Natural killer cell treated with Interleukin-12 subunit alpha and Interleukin-12 subunit beta and Interleukin-15 and Interleukin-18, amount 100 ng/mL, for 72 hours (primary cell): ENCODE measurements around the gene TBC1D22B. TPM values are rescaled to one million over a fixed set of nuclear protein-coding genes. Genes with fewer than 3 reads are reported as not detected.
"Not testable (repeated sequence)": the region's sequence is repeated elsewhere in the genome, so short reads cannot be mapped to it uniquely, and the experiment has no call there.

Experiments used
- ATAC-seq, 2 donors: fragments of 150-1000 bp; cut with Tn5 transposase in 1 of 2; sonication (Bioruptor Pico), chemical (Tn5 transposase) in 1 of 2; 2 replicates each; pipeline ENCODE4 v1.10.0; 2021
- DNase-seq: peaks from one replicate; pipeline ENCODE4 v3.0.0; 2022; ENCODE audit warnings: low spot score
- H3K27ac Mint-ChIP-seq, 2 donors: 1 replicate in 1 of 2; 2 replicates in 1 of 2; pipeline ENCODE4 v1.8.0; 2022; ENCODE audit warnings: mixed read lengths in 2 of 2, mild to moderate bottlenecking in 1 of 2, moderate library complexity in 1 of 2
- H3K27me3 Mint-ChIP-seq, 2 donors: 1 replicate in 1 of 2; 2 replicates in 1 of 2; pipeline ENCODE4 v1.8.0; 2022; ENCODE audit warnings: mixed read lengths in 2 of 2
- H3K36me3 Mint-ChIP-seq: one replicate; pipeline ENCODE4 v1.8.0; 2022; ENCODE audit warnings: mixed read lengths
- H3K4me1 Mint-ChIP-seq, 2 donors: 1 replicate in 1 of 2; 2 replicates in 1 of 2; pipeline ENCODE4 v1.8.0; 2022; ENCODE audit warnings: low read depth in 2 of 2, mixed read lengths in 2 of 2, mild to moderate bottlenecking in 1 of 2
- H3K4me3 Mint-ChIP-seq: one replicate; pipeline ENCODE4 v1.8.0; 2022; ENCODE audit warnings: mixed read lengths
- H3K9me3 Mint-ChIP-seq: 2 replicates; pipeline ENCODE4 v1.8.0; 2022; ENCODE audit warnings: mixed read lengths
- total RNA-seq, 2 donors: library from RNA; stranded (reverse); gene quantifications; one replicate each; pipeline ENCODE4 v1.2.3, GENCODE V29; 2022

The TBC1D22B gene
- total RNA-seq, 2 donors from 2014 or later: 27.3 to 37.8 TPM

GRCh38 chr6:37283671-37284151 lies 26.1 kb downstream of the TBC1D22B start:
- Mint-ChIP-seq H3K36me3 (peaks cover 31% of the 10 kb centered on the region), H3K9me3 (peaks cover 2% of the 10 kb centered on the region), H3K4me1 (peaks cover 20 to 28% of the 10 kb centered on the region in 2 donors), H3K27ac (no peak overlapping the region), H3K4me3 (no peak overlapping the region), H3K27me3 (no peaks in the 10 kb centered on the region)
- DNase-seq (no peak), ATAC-seq (no peak)

DNA sequence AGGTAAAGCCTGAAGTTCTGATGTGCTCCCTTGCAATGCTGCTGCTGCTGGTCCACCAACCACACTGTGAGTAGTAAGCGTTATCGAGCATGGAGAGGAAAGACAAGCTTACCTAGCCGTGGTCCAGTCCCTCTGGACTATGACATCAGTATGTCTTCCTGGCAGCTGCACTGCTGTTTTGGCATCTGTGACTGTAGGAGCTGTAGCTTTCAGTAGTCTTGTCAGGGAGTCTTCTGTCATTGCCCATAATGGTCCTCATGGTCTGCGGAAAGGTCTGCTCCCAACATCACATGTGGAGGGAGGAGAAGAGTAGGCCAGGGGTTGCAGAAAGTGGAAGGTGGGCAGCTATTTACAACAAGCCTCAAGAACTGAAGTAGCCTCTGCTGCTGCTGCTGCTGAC lies 27.2 kb downstream of the TBC1D22B start:
- ATAC-seq: no peak
- peaks cover 27% of the 10 kb centered on the region for H3K36me3 Mint-ChIP-seq
- H3K9me3 Mint-ChIP-seq: peaks cover 1% of the 10 kb centered on the region
- no peak for DNase-seq
- no peaks in the 10 kb centered on the region for H3K27me3 Mint-ChIP-seq
- H3K27ac Mint-ChIP-seq: no peak overlapping the region
- H3K4me3 Mint-ChIP-seq: no peak overlapping the region
- H3K4me1 Mint-ChIP-seq: peaks cover 21 to 29% of the 10 kb centered on the region in 2 donors

GRCh38 chr6:37285861-37286311 lies 28.3 kb downstream of the TBC1D22B start:
- no peak for ATAC-seq
- no peak overlapping the region for H3K4me3 Mint-ChIP-seq

DNA sequence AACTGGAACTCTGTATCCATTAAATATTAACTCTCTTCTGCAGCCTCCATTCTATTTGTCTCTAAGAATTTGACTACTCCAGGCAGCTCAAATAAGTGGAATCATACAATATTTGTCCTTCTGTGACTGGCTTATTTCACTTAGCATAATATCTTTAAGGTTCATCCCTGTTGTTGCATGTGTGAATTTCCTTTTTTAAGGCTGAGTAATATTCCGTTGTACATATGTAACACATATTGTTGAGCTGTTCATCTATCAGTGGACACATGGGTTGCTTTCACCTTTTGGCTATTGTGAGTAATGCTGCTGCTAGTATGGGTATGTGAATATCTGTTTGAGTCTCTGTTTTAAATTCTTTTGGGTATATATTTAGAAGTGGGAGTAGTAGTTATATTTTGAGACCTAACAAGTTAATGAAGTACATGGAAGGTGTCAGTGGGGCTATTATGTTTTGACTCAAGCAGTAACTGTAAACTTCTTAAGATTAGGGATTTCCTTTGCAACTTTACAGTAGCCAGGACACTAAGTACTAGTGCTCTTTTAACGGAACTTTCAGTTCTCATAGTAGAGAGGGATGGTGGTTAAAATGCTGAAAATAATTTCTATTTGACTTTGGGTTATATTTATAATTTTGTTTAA lies 30.1 kb downstream of the TBC1D22B start:
- Mint-ChIP-seq H3K4me1 (peaks cover 28 to 29% of the 10 kb centered on the region in 2 donors), H3K27ac (no peak overlapping the region), H3K4me3 (no peak overlapping the region), H3K36me3 (peaks cover 36% of the 10 kb centered on the region), H3K9me3 (no peaks in the 10 kb centered on the region), H3K27me3 (no peaks in the 10 kb centered on the region)
- DNase-seq (no peak), ATAC-seq (no peak)

More at GRCh38 chr6:37285861-37286311, 28.3 kb downstream of the TBC1D22B start:
- no peak for DNase-seq
- H3K9me3 Mint-ChIP-seq: no peaks in the 10 kb centered on the region
- H3K4me1 Mint-ChIP-seq: peaks cover 22% of the 10 kb centered on the region in 2 donors
- no peak overlapping the region for H3K27ac Mint-ChIP-seq
- H3K36me3 Mint-ChIP-seq: peaks cover 24% of the 10 kb centered on the region
- H3K27me3 Mint-ChIP-seq: no peaks in the 10 kb centered on the region

DNA sequence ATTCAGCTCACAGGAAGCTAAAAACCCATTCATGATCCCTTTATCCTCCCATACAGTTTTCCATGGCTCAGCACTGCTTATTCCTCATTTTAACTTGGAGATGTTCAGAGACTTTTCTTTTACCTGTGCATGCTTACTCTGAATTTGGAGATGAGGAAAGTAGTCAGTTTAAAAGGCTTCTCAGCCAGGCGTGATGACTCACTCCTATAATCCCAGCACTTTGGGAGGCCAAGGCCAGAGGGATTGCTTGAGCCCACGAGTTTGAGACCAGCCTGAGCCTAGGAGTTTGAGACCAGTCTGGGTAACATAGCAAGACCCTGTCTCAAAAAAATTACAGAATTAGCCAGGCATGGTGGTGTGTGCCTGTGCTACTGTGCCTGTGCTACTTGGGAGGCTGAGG lies 30.7 kb downstream of the TBC1D22B start:
- no peak overlapping the region for H3K4me3 Mint-ChIP-seq
- no peaks in the 10 kb centered on the region for H3K9me3 Mint-ChIP-seq
- no peak for DNase-seq
- no peak overlapping the region for H3K27ac Mint-ChIP-seq
- no peak for ATAC-seq
- peaks cover 28 to 29% of the 10 kb centered on the region in 2 donors for H3K4me1 Mint-ChIP-seq
- H3K36me3 Mint-ChIP-seq: peaks cover 31% of the 10 kb centered on the region
- H3K27me3 Mint-ChIP-seq: no peaks in the 10 kb centered on the region

- no peaks in the 10 kb centered on the region for H3K9me3 Mint-ChIP-seq
- peak; percentile 45 to 59 for ATAC-seq
- DNase-seq: no peak
- peak overlapping the region; percentile 23 to 46 for H3K27ac Mint-ChIP-seq
- peaks cover 27 to 33% of the 10 kb centered on the region in 2 donors for H3K4me1 Mint-ChIP-seq
- H3K36me3 Mint-ChIP-seq: peaks cover 34% of the 10 kb centered on the region
- H3K27me3 Mint-ChIP-seq: no peaks in the 10 kb centered on the region
- H3K4me3 Mint-ChIP-seq: no peak overlapping the region
Observed at GRCh38 chr6:37289931-37290330, 32.4 kb downstream of the TBC1D22B start.

DNA sequence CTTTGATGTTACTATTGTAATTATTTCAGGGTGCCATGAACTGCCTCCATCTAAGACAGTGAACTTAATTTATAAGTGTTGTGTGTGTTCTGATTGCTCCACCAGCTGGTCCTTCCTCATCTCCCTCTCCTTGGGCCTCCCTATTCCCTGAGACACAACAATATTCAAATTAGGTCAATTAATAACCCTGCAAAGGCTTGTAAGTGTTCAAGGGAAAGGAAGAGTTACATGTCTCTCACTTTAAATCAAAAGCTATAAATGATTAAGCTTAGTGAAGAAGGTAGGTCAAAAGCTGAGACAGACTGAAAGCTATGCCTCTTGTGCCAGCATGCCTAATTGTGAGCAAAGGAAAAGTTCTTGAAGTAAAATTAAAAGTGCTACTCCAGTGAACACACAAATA lies 35.9 kb downstream of the TBC1D22B start:
- Mint-ChIP-seq H3K4me1 (peaks cover 27 to 29% of the 10 kb centered on the region in 2 donors), H3K36me3 (peaks cover 36% of the 10 kb centered on the region), H3K4me3 (no peak overlapping the region), H3K27ac (peak overlapping the region in 1 of 2 donors; percentile 50), H3K9me3 (no peaks in the 10 kb centered on the region), H3K27me3 (no peaks in the 10 kb centered on the region)
- ATAC-seq: no peak
- DNase-seq: no peak

DNA sequence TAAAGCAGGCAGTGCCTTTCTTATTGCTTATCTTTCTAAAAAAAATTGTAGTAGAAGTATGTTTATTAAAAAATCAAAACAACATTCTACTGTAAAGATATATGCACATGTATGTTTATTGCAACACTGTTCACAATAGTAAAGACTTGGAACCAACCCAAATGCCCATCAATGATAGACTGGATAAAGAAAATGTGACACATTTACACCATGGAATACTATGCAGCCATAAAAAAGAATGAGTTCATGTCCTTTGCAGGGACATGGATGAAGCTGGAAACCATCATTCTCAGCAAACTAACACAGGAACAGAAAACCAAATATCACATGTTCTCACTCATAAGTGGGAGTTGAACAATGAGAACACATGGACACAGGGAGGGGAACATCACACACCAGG lies 40.1 kb downstream of the TBC1D22B start:
- H3K36me3 Mint-ChIP-seq: peaks cover 34% of the 10 kb centered on the region
- H3K9me3 Mint-ChIP-seq, H3K27me3 Mint-ChIP-seq, H3K4me3 Mint-ChIP-seq, ATAC-seq, DNase-seq, H3K4me1 Mint-ChIP-seq, H3K27ac Mint-ChIP-seq: not testable (repeated sequence)

GRCh38 chr6:37298958-37299357 lies 41.4 kb downstream of the TBC1D22B start:
- ATAC-seq (no peak), DNase-seq (no peak)
- no peak overlapping the region for H3K4me3 Mint-ChIP-seq
- no peaks in the 10 kb centered on the region for H3K9me3 Mint-ChIP-seq
- peaks cover 39% of the 10 kb centered on the region for H3K36me3 Mint-ChIP-seq
- peaks cover 2 to 5% of the 10 kb centered on the region in 2 donors for H3K4me1 Mint-ChIP-seq
- no peak overlapping the region for H3K27ac Mint-ChIP-seq
- H3K27me3 Mint-ChIP-seq: no peaks in the 10 kb centered on the region

DNA sequence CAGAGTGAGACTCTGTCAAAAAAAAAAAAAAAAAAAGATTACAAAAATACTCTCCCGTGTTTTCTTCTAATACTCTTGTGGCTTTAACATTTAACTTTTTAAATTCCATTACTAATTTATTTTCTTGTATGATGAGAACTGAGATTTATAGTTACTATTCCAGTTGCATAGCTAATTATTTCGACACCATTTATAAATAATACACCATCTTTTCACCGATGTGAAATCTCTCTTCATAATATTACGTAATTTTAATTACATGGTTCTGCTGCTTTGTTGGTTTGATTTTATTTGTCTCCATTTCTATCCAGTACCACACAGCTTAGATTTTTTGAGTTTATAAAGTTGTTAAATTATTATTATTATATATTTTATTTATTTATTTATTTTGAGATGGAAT lies 42.4 kb downstream of the TBC1D22B start:
- no peaks in the 10 kb centered on the region for H3K9me3 Mint-ChIP-seq
- H3K27me3 Mint-ChIP-seq: no peaks in the 10 kb centered on the region
- no peak for ATAC-seq
- peaks cover 42% of the 10 kb centered on the region for H3K36me3 Mint-ChIP-seq
- DNase-seq: no peak
- H3K4me3 Mint-ChIP-seq: no peak overlapping the region
- no peak overlapping the region for H3K27ac Mint-ChIP-seq
- peaks cover 2 to 5% of the 10 kb centered on the region in 2 donors for H3K4me1 Mint-ChIP-seq

DNA sequence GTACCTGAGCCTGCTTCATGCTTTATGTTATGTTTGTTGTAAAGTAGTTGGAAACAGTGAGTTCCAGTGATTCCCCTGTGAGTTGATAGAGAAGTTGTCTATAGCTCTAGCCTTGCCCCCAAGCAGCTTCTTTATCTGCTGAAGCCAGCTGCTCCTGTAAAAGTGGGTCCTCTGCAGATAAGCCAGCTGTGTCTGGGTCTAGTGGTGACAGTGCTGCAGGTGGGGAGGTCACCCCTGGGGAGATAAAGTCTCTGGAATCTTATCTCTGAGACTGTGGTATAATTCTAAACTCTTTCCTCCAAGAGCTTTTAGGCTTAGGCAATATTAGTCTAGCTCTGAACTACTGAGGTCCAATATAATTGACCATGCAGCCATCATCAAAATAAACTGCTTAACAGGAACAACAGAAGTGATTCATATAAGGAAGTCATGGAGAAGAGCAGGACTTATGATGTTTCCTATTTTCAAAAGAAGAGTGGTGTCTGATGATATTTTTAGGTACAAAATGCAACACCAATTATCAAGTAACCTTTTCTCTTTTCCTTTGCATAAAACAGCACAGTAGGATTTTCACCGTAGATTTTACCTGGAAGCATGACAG lies 44.6 kb downstream of the TBC1D22B start:
- peaks cover 35% of the 10 kb centered on the region for H3K36me3 Mint-ChIP-seq
- no peak overlapping the region for H3K4me3 Mint-ChIP-seq
- no peaks in the 10 kb centered on the region for H3K9me3 Mint-ChIP-seq
- H3K27me3 Mint-ChIP-seq: no peaks in the 10 kb centered on the region
- peaks cover 0 to 5% of the 10 kb centered on the region in 2 donors for H3K4me1 Mint-ChIP-seq
- H3K27ac Mint-ChIP-seq: no peak overlapping the region
- no peak for ATAC-seq
- DNase-seq: no peak

GRCh38 chr6:37303091-37303660 lies 45.6 kb downstream of the TBC1D22B start:
- Mint-ChIP-seq H3K27ac (no peak overlapping the region), H3K27me3 (no peaks in the 10 kb centered on the region), H3K4me1 (peaks cover 0 to 5% of the 10 kb centered on the region in 2 donors), H3K36me3 (peaks cover 27% of the 10 kb centered on the region), H3K9me3 (no peaks in the 10 kb centered on the region), H3K4me3 (no peak overlapping the region)
- no peak for ATAC-seq
- DNase-seq: no peak

GRCh38 chr6:37303891-37304503 lies 46.4 kb downstream of the TBC1D22B start:
- H3K4me1 Mint-ChIP-seq: peaks cover 0 to 5% of the 10 kb centered on the region in 2 donors
- H3K27me3 Mint-ChIP-seq: no peaks in the 10 kb centered on the region
- DNase-seq (no peak), ATAC-seq (no peak)
- H3K4me3 Mint-ChIP-seq: no peak overlapping the region
- H3K27ac Mint-ChIP-seq: no peak overlapping the region
- no peaks in the 10 kb centered on the region for H3K9me3 Mint-ChIP-seq
- peaks cover 27% of the 10 kb centered on the region for H3K36me3 Mint-ChIP-seq

DNA sequence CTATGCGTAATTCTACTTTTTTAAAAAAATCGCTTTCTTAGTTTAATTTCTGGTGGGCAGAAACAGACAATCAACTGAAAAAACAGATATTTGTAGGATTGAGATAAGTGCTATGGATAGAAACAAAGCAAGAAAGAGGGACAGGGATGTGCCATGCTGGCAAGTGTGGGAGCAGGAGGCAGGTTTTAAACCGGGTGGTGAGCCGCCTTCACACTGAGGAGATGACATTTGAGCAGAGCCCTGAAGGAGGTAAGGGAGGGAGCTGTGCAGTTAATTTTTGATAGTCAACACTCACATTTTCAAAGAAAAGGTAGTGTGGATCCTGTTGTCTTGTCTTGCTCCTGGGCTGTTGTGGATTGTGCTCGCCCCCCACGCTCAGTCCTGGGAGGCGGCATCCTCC lies 47.2 kb downstream of the TBC1D22B start:
- peaks cover 32% of the 10 kb centered on the region for H3K36me3 Mint-ChIP-seq
- H3K4me1 Mint-ChIP-seq: peaks cover 0 to 5% of the 10 kb centered on the region in 2 donors
- H3K4me3 Mint-ChIP-seq: no peak overlapping the region
- H3K9me3 Mint-ChIP-seq: no peaks in the 10 kb centered on the region
- no peaks in the 10 kb centered on the region for H3K27me3 Mint-ChIP-seq
- H3K27ac Mint-ChIP-seq: no peak overlapping the region
- DNase-seq (no peak), ATAC-seq (no peak)
